ENCODE results near the gene NF1.

Gene NF1

DNA sequence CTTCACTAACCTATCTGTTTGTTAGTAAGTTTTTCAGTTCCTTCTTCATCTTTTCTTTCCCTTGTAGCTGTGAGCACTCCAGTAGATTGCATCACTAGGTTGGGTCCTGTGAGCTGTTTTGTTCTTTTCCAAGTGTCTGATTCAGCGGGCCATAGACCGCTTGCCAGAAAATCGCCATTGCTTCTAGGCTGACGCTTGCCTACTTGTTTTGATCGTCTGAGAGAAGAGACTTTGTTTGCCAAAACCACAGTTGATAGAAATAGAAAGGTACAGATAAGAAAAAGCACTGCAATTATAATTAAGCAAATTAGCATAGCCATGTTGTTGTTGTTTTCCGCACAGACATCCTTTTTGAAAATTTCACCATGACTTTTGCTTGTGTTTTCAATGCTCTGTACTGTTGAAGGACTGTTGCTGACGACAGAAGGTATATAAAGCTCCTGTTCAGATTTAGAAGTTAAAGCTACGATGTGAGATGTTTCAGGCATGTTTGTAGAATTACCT, 223.6 kb downstream of the NF1 start:
- POLR2A ChIA-PET (ENCODE audit: low non-redundant PET), result no interaction called here
- TF ChIP-seq, protein P1, sequence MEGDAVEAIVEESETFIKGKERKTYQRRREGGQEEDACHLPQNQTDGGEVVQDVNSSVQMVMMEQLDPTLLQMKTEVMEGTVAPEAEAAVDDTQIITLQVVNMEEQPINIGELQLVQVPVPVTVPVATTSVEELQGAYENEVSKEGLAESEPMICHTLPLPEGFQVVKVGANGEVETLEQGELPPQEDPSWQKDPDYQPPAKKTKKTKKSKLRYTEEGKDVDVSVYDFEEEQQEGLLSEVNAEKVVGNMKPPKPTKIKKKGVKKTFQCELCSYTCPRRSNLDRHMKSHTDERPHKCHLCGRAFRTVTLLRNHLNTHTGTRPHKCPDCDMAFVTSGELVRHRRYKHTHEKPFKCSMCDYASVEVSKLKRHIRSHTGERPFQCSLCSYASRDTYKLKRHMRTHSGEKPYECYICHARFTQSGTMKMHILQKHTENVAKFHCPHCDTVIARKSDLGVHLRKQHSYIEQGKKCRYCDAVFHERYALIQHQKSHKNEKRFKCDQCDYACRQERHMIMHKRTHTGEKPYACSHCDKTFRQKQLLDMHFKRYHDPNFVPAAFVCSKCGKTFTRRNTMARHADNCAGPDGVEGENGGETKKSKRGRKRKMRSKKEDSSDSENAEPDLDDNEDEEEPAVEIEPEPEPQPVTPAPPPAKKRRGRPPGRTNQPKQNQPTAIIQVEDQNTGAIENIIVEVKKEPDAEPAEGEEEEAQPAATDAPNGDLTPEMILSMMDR (conservative IDR thresholded peaks at IDR 0.05; ENCODE audit: low read depth), result no peak
- CTCF ChIA-PET, result interaction anchor here (0.6 kb wide), 1 partner anchor 72 kb away, joined by 3 read pairs; no protein-coding TSS in a partner anchor
- DNase-seq (ENCODE audit: low spot score), result peak; percentile 25
- no peak overlapping the region for H3K27ac ChIP-seq

DNA sequence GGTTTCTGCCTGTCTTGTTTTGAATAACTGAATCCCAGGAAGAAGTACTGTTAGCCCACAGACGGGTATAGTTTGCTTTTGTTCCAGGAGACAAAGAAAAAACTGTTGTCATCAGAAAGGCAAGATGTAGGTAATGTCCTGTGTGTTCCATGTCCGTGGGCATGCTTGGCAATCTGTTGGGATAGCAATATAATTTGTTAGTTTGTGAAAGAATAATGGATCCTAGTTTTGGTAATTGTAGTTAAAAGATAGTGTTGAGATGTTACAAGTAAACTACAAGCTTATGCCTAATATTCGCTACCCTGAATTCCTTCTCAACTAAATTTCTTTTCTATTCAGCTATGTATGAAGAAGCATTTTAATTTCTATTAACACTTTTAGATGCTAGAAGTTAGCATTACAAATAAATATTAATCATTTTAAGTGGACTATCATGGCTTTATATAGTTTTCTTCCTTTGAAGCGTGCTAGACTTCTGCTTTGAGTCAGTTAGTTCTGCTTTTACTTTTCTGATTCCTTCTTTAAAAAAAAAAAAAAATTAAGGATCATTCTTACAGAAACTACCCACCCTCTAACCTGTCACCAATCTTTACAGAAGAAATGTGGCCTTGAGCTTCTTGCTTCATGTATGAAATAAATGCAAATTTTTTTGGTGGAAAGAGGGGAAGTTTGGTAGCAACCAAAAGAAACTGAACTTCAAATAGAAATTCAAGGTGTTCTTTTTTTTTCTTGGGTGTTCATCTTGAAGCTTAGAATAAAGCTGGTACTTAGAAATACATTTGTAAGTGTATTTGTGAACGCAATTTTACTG, 224.3 kb downstream of the NF1 start:
- no peak overlapping the region for H3K27ac ChIP-seq
- POLR2A ChIA-PET (ENCODE audit: low non-redundant PET), result no interaction called here
- TF ChIP-seq, protein P1 (conservative IDR thresholded peaks at IDR 0.05; ENCODE audit: low read depth), result no peak
- no peak for DNase-seq (ENCODE audit: low spot score)
- CTCF ChIA-PET, result interaction anchor here (0.6 kb wide), 1 partner anchor 72 kb away, joined by 3 read pairs; no protein-coding TSS in a partner anchor

DNA sequence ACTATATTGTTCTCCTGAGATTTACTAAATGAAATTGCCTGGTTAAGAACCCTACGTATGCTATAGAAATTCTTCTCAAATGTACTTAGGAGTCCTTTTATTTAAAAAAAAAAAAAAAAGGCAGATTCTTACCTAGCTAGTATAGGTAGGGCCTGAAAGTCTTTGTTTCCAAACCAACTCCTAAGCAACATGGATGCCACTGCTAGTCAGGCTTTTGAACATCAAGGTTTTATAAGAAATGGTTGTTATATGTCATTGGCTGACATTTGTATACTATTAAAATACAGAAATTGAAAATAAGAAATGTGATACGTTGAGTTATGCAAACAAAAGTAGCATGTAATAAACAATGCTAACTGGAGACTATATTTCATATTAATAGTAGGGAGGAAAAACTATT, 225.5 kb downstream of the NF1 start:
- no peak overlapping the region for H3K27ac ChIP-seq
- TF ChIP-seq, protein P1 (conservative IDR thresholded peaks at IDR 0.05; ENCODE audit: low read depth), result no peak
- POLR2A ChIA-PET (ENCODE audit: low non-redundant PET), result no interaction called here
- CTCF ChIA-PET, result interaction anchor here (0.6 kb wide), 2 partner anchors 42 to 999 kb away, joined by 3 read pairs; no protein-coding TSS in a partner anchor
- DNase-seq (ENCODE audit: low spot score), result no peak

DNA sequence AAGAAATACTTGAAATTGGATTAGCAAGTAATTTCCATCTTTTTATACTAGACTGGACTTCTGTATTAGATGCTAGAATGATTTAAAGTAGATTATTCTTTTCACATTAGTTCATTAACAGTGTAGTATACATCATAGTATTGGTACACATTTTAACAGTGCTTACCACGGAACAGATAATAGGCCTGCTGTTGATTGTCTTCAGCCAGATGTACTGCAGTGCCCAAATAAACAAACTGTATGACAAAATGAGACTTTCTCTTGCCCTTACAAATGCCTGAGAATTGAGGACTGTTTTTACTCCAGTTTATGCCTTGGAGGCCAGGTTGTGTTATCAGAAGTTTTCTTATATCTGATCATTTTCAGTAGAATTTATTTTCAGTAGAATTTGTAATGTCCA, 226.0 kb downstream of the NF1 start:
- DNase-seq (ENCODE audit: low spot score), result no peak
- POLR2A ChIA-PET (ENCODE audit: low non-redundant PET), result no interaction called here
- CTCF ChIA-PET, result interaction anchor here (0.6 kb wide), 2 partner anchors 42 to 998 kb away, joined by 3 read pairs; no protein-coding TSS in a partner anchor
- TF ChIP-seq, protein P1 (conservative IDR thresholded peaks at IDR 0.05; ENCODE audit: low read depth), result no peak
- H3K27ac ChIP-seq, result no peak overlapping the region

DNA sequence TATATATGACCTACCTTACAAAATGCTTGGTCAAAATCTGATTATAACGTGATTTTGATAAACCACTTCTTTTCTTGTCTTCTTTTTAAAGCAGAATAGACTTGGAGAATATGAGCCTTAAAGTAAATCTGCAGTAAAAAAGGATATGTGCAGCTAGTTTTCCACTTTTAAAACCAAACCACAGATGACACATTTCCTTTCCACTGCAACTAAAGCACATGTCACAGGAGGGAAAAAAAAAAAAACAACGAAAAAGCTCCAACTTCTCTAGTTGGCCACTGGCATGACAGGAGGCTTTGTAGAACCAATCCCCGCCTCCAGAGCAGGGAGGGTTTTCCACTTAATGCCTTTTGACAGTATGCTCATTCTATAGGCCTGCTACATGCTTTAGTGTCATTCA, 226.7 kb downstream of the NF1 start, which contains the start of gene EVI2A:
TSS of gene EVI2A (minus strand) at position 142 of the 400 bp plus-strand sequence. CDS start 2,609 bp downstream, outside the sequence.
- no peak for DNase-seq (ENCODE audit: low spot score)
- ChIA-PET CTCF (no interaction called here), POLR2A (ENCODE audit: low non-redundant PET) (no interaction called here)
- TF ChIP-seq, protein P1 (conservative IDR thresholded peaks at IDR 0.05; ENCODE audit: low read depth), result no peak
- H3K27ac ChIP-seq, result no peak within 1 kb of the TSS

DNA sequence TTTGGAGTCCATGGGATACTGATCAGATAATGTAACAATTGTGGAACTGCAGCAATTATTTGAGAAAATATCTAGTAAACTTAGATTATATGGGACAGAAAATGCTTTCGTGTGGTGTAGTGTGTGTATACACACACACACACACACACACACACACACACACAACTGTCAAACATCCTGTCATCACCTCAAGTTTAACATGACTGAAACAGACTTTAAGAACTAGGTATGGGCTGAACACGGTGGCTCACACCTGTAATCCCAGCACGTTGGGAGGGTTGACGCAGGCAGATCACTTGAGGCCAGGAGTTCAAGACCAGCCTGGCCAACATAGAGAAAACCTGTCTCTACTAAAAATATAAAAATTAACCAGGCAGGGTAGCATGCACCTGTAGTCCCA, 227.2 kb downstream of the NF1 start:
- ChIA-PET POLR2A (ENCODE audit: low non-redundant PET) (no interaction called here), CTCF (no interaction called here)
- DNase-seq (ENCODE audit: low spot score), result no peak

More for the DNA sequence above, 227.2 kb downstream of the NF1 start:
- TF ChIP-seq, protein P1 (conservative IDR thresholded peaks at IDR 0.05; ENCODE audit: low read depth), result no peak
- H3K27ac ChIP-seq, result no peak overlapping the region

Data from RWPE1 (cell line).